ENCODE results near the gene C7orf33. TPM values are rescaled to one million over a fixed set of nuclear protein-coding genes. Genes with fewer than 3 reads are reported as not detected.

The C7orf33 gene
- total and polyA plus RNA-seq, 4 donors, result not detected

GRCh38 chr7:148607151-148607661 lies 16.6 kb downstream of the C7orf33 start (continued):
- TF ChIP-seq GABPA (IDR thresholded peaks at IDR 0.05 in 1 of 2, conservative IDR thresholded peaks at IDR 0.05 in 1 of 2) (no peak), TAF1 (conservative IDR thresholded peaks at IDR 0.05) (no peak), RAD21 (IDR thresholded peaks at IDR 0.05) (no peak), CTCF (IDR thresholded peaks at IDR 0.05; ENCODE audit: low read depth, low read length, missing input control) (no peak), RXRA (IDR thresholded peaks at IDR 0.05) (no peak)

- WGBS, result 82% methylated on average over 3 of the region's 3 CpGs
- no peak for TF ChIP-seq ZBTB33 (IDR thresholded peaks at IDR 0.05)
- TF ChIP-seq ATF3 (IDR thresholded peaks at IDR 0.05), result no peak
- no peak for TF ChIP-seq RAD21 (IDR thresholded peaks at IDR 0.05)
- TF ChIP-seq RXRA (IDR thresholded peaks at IDR 0.05), result no peak
- no peak for TF ChIP-seq HNF4G (IDR thresholded peaks at IDR 0.05)
- no peak for TF ChIP-seq EGR1 (IDR thresholded peaks at IDR 0.05; ENCODE audit: low read depth in 2 of 2)
- no peak for TF ChIP-seq MAX (IDR thresholded peaks at IDR 0.05)
- TF ChIP-seq FOXA2 (IDR thresholded peaks at IDR 0.05), result no peak
- no peak for TF ChIP-seq GABPA (IDR thresholded peaks at IDR 0.05 in 1 of 2, conservative IDR thresholded peaks at IDR 0.05 in 1 of 2)
- TF ChIP-seq SP1 (IDR thresholded peaks at IDR 0.05), result no peak
- TF ChIP-seq REST (IDR thresholded peaks at IDR 0.05), result no peak
- no peak for TF ChIP-seq FOXA1 (IDR thresholded peaks at IDR 0.05)
- no peak for TF ChIP-seq YY1 (IDR thresholded peaks at IDR 0.05)
- TF ChIP-seq JUND (IDR thresholded peaks at IDR 0.05), result no peak
- TF ChIP-seq TAF1 (conservative IDR thresholded peaks at IDR 0.05), result no peak
- TF ChIP-seq HNF4A (conservative IDR thresholded peaks at IDR 0.05), result no peak
Measured at GRCh38 chr7:148609045-148609725, 18.6 kb downstream of the C7orf33 start.

More at GRCh38 chr7:148609045-148609725, 18.6 kb downstream of the C7orf33 start:
- H3K9ac ChIP-seq (ENCODE audit: low read depth in 1 of 2, low read length in 2 of 2), result no peak overlapping the region
- no peaks in the 10 kb centered on the region for H3K27me3 ChIP-seq (ENCODE audit: control insufficient read depth in 4 of 4, insufficient read depth in 4 of 4, low read length in 3 of 4)
- peaks cover 0 to 2% (median 0%) of the 10 kb centered on the region in 4 donors for H3K9me3 ChIP-seq (ENCODE audit: control insufficient read depth in 4 of 4, low read length in 3 of 4)
- H3K27ac ChIP-seq (ENCODE audit: low read depth in 1 of 2, low read length in 2 of 2), result no peak overlapping the region
- H3K36me3 ChIP-seq (ENCODE audit: control insufficient read depth in 4 of 4, insufficient read depth in 3 of 4, low read depth in 1 of 4, low read length in 3 of 4), result no peaks in the 10 kb centered on the region
- no peak for DNase-seq (ENCODE audit: low spot score)
- H3K4me1 ChIP-seq (ENCODE audit: control insufficient read depth in 4 of 4, insufficient read depth in 4 of 4, low read length in 3 of 4), result no peaks in the 10 kb centered on the region
- no peak overlapping the region for H3K4me3 ChIP-seq (ENCODE audit: low read depth in 1 of 3, low read length in 3 of 3)

Measured in liver (tissue), 9 donors.